ENCODE measurements around the gene ERO1B. TPM values are rescaled to one million over a fixed set of nuclear protein-coding genes. Genes with fewer than 3 reads are reported as not detected.

The ERO1B gene
- total and polyA plus RNA-seq, 2 of the 4 experiments (the other 2 are of a cell fraction) = 0.54 to 0.60 TPM

- H2BK15ac ChIP-seq (ENCODE audit: low read depth, low read length) = no peak overlapping the region
- no peak overlapping the region for H2AK5ac ChIP-seq (ENCODE audit: low read depth, low read length)
- CTCF ChIA-PET = no interaction called here
- H3K27me3 ChIP-seq (ENCODE audit: control insufficient read depth, insufficient read depth, low read length) = no peaks in the 10 kb centered on the region; the same call in 1 of the 2 replicates
- H2BK5ac ChIP-seq (ENCODE audit: low read depth, low read length, poor library complexity, severe bottlenecking) = no peak overlapping the region
- H3K27ac ChIP-seq (ENCODE audit: insufficient read depth, low read length) = no peak overlapping the region
- DNase-seq (no peak), ATAC-seq (ENCODE audit: low read depth) (no peak)
- H3K36me3 ChIP-seq (ENCODE audit: control insufficient read depth, insufficient read depth, low read length) = no peaks in the 10 kb centered on the region
- in situ Hi-C loops (cut with MboI; ENCODE audit: low sequenced_read_pairs) = no loop called here
- POLR2A ChIA-PET (ENCODE audit: unreplicated experiment) = no interaction called here
- H4K20me1 ChIP-seq (ENCODE audit: insufficient read depth, low read length) = no peaks in the 10 kb centered on the region
- no peak overlapping the region for H3K4me2 ChIP-seq (ENCODE audit: low read depth, low read length)
- H4K8ac ChIP-seq (ENCODE audit: low read depth in 2 of 2, low read length in 2 of 2) = no peak overlapping the region
- no peak overlapping the region for H2BK20ac ChIP-seq (ENCODE audit: low read depth, low read length)
- BruUV-seq (replicated peaks) = no TSS peak
- no peak overlapping the region for H2BK120ac ChIP-seq (ENCODE audit: low read depth, low read length)
- intact Hi-C loops (cut with micrococcal nuclease) = no loop called here
- no CpG with 5 or more reads among the region's 2 CpGs for WGBS, 2 experiments (ENCODE audit: extremely low coverage in 2 of 2, insufficient read length in 1 of 2)
- no peak overlapping the region for H2AFZ ChIP-seq (replicated peaks; ENCODE audit: low read length, poor library complexity)
- no peak overlapping the region for H3K14ac ChIP-seq (replicated peaks; ENCODE audit: low read depth, low read length)
- no peaks in the 10 kb centered on the region for H3K9me3 ChIP-seq (ENCODE audit: control insufficient read depth, insufficient read depth, low read length)
- H3K4me3 ChIP-seq (ENCODE audit: insufficient read depth, low read depth, low read length) = no peak overlapping the region
- TF ChIP-seq ELK1 (IDR thresholded peaks at IDR 0.05; ENCODE audit: borderline replicate concordance, low read depth, low read length) (no peak), BHLHE40 (IDR thresholded peaks at IDR 0.05; ENCODE audit: low read depth, low read length) (no peak), CEBPB (IDR thresholded peaks at IDR 0.05; ENCODE audit: low read depth, low read length) (no peak), CHD1 (IDR thresholded peaks at IDR 0.05; ENCODE audit: low read depth, low read length) (no peak), RFX5 (IDR thresholded peaks at IDR 0.05; ENCODE audit: low read depth, low read length) (no peak), RAD21 (IDR thresholded peaks at IDR 0.05; ENCODE audit: low read length) (no peak), USF2 (IDR thresholded peaks at IDR 0.05; ENCODE audit: low read depth, low read length) (no peak), CTCF (conservative IDR thresholded peaks at IDR 0.05; ENCODE audit: low read depth, low read length) (no peak), POLR2A (IDR thresholded peaks at IDR 0.05; ENCODE audit: low read depth, low read length) (no peak), MXI1 (IDR thresholded peaks at IDR 0.05; ENCODE audit: borderline replicate concordance, low read depth, low read length) (no peak), FOS (IDR thresholded peaks at IDR 0.05; ENCODE audit: low read depth, low read length) (no peak), MAFK (IDR thresholded peaks at IDR 0.05; ENCODE audit: low read depth, low read length) (no peak), SMC3 (IDR thresholded peaks at IDR 0.05; ENCODE audit: low read depth, low read length) (no peak), MAZ (IDR thresholded peaks at IDR 0.05; ENCODE audit: borderline replicate concordance, low read depth, low read length) (no peak), RCOR1 (IDR thresholded peaks at IDR 0.05; ENCODE audit: insufficient replicate concordance, low read length) (no peak), NFE2L2 (IDR thresholded peaks at IDR 0.05; ENCODE audit: low read depth, low read length) (no peak)
- H3K79me1 ChIP-seq (ENCODE audit: low read depth in 1 of 2, low read length in 2 of 2) = no peaks in the 10 kb centered on the region
- H2AK9ac ChIP-seq (replicated peaks; ENCODE audit: low read depth, low read length, poor library complexity) = no peak overlapping the region
- no peaks in the 10 kb centered on the region for H3K4me1 ChIP-seq (ENCODE audit: control insufficient read depth, insufficient read depth, low read length)
- no peak overlapping the region for H3K4ac ChIP-seq (ENCODE audit: low read depth, low read length)
- no peaks in the 10 kb centered on the region for H3K9me1 ChIP-seq (ENCODE audit: insufficient read depth, low read length)
- dilution Hi-C loops (cut with HindIII; ENCODE audit: low sequenced_read_pairs, unreplicated experiment) = no loop called here
- H3K56ac ChIP-seq (ENCODE audit: extremely low read depth, insufficient read depth, low read length) = no peak overlapping the region
- no peak overlapping the region for H3K23ac ChIP-seq (ENCODE audit: low read depth, low read length)
- no peak overlapping the region for H4K5ac ChIP-seq (ENCODE audit: low read depth, low read length)
- H3K9ac ChIP-seq (ENCODE audit: low read depth, low read length) = no peak overlapping the region
- H4K91ac ChIP-seq (ENCODE audit: insufficient read depth, low read depth, low read length) = no peak overlapping the region
- H3K18ac ChIP-seq (ENCODE audit: low read depth, low read length) = no peak overlapping the region
Observed at GRCh38 chr1:236301958-236302335, 20.2 kb upstream of the ERO1B start.
